ENCODE data around the gene OVCA2.

OVCA2 gene

DNA sequence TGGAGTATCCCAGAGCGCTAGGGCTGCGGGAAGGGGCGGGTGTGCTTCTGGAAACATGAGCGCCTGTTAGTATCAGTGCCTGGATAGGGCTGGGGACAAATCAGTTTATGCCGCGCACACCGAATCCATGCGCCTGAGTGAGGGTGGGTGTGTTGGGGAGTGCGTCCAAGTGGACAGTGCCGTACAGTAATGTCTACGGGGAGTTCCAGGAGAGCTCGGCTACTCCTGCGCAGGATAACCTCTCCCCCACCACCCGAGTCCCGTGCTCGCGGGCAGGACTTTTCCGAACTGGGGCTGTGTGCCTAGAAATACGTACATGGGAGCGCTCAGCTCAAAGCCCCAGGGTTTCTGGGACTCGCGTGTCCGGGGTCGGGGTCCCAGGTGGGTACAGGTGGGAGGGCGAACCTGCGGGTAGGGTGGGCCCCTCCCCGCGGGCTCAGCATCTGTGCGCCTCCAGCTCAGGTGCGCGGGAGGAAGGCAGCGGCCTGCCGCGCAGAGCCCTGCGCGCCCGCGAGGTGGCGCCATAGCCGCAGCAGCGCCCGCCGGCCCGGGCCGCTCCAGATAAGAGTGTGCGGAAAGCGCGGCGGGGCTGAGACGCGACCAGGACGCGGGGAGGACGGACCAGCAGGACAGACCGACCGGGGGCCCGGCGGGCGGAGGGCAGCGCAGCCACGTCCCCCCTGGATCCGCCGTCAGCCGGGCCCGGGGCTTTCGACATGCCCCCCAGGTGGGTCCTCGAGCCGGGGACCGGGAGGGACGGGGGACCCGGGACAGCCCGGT, 12.9 kb downstream of the OVCA2 start, which contains the start of gene HIC1:
TSS of gene HIC1 (plus strand) at position 592 of the 780 bp plus-strand sequence. CDS start 1,588 bp downstream, outside the sequence.
- DNase-seq (ENCODE audit: low read depth in 2 of 2), result peak; percentile 46 to 79

DNA sequence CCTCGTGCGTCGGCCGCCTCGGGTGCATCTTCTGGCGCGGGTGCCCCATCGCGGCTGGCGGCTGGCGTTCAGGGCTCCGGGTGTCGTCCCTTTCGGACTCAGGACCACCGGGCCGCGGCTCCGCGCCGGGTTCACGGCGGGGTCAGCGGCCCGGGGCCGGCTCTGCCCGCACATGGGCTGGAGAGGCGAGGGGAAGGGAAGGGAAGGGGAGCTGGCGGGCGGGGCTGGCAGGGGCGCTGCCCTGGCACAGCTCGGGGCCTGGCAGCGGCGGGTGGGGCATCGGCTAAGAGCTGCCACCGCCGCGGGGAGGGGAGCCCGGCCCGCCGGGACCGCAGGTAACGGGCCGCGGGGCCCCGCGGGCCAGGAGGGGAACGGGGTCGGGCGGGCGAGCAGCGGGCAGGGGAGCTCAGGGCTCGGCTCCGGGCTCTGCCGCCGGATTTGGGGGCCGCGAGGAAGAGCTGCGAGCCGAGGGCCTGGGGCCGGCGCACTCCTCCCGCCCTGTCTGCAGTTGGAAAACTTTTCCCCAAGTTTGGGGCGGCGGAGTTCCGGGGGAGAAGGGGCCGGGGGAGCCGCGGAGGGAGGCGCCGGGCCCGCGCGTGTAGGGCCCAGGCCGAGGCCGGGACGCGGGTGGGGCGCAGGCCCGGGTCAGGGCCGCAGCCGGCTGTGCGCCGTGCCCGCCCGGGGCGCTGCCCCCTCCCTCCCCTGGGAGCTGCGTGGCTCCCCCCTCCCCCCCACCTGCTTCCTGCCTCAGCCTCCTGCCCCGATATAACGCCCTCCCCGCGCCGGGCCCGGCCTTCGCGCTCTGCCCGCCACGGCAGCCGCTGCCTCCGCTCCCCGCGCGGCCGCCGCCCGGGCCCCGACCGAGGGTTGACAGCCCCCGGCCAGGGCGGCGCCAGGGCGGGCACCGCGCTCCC, 13.7 kb downstream of the OVCA2 start:
- peak in 1 of 2 donors; percentile 31 for DNase-seq (ENCODE audit: low read depth in 2 of 2)

DNA sequence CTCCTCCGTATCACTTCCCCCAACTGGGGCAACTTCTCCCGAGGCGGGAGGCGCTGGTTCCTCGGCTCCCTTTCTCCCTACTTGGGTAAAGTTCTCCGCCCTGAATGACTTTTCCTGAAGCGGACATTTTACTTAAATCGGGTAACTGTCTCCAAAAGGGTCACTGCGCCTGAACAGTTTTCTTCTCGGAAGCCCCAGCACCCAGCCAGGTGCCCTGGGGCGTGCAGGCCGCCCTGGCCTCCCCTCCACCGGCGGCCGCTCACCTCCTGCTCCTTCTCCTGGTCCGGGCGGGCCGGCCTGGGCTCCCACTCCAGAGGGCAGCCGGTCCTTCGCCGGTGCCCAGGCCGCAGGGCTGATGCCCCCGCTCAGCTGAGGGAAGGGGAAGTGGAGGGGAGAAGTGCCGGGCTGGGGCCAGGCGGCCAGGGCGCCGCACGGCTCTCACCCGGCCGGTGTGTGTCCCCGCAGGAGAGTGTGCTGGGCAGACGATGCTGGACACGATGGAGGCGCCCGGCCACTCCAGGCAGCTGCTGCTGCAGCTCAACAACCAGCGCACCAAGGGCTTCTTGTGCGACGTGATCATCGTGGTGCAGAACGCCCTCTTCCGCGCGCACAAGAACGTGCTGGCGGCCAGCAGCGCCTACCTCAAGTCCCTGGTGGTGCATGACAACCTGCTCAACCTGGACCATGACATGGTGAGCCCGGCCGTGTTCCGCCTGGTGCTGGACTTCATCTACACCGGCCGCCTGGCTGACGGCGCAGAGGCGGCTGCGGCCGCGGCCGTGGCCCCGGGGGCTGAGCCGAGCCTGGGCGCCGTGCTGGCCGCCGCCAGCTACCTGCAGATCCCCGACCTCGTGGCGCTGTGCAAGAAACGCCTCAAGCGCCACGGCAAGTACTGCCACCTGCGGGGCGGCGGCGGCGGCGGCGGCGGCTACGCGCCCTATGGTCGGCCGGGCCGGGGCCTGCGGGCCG, 14.7 kb downstream of the OVCA2 start:
- peak in 1 of 2 donors; percentile 36 for DNase-seq (ENCODE audit: low read depth in 2 of 2)

DNA sequence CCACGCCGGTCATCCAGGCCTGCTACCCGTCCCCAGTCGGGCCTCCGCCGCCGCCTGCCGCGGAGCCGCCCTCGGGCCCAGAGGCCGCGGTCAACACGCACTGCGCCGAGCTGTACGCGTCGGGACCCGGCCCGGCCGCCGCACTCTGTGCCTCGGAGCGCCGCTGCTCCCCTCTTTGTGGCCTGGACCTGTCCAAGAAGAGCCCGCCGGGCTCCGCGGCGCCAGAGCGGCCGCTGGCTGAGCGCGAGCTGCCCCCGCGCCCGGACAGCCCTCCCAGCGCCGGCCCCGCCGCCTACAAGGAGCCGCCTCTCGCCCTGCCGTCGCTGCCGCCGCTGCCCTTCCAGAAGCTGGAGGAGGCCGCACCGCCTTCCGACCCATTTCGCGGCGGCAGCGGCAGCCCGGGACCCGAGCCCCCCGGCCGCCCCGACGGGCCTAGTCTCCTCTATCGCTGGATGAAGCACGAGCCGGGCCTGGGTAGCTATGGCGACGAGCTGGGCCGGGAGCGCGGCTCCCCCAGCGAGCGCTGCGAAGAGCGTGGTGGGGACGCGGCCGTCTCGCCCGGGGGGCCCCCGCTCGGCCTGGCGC, 15.4 kb downstream of the OVCA2 start:
- no peak for DNase-seq (ENCODE audit: low read depth in 2 of 2)

DNA sequence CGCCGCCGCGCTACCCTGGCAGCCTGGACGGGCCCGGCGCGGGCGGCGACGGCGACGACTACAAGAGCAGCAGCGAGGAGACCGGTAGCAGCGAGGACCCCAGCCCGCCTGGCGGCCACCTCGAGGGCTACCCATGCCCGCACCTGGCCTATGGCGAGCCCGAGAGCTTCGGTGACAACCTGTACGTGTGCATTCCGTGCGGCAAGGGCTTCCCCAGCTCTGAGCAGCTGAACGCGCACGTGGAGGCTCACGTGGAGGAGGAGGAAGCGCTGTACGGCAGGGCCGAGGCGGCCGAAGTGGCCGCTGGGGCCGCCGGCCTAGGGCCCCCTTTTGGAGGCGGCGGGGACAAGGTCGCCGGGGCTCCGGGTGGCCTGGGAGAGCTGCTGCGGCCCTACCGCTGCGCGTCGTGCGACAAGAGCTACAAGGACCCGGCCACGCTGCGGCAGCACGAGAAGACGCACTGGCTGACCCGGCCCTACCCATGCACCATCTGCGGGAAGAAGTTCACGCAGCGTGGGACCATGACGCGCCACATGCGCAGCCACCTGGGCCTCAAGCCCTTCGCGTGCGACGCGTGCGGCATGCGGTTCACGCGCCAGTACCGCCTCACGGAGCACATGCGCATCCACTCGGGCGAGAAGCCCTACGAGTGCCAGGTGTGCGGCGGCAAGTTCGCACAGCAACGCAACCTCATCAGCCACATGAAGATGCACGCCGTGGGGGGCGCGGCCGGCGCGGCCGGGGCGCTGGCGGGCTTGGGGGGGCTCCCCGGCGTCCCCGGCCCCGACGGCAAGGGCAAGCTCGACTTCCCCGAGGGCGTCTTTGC, 16.2 kb downstream of the OVCA2 start:
- DNase-seq (ENCODE audit: low read depth in 2 of 2), result no peak

DNA sequence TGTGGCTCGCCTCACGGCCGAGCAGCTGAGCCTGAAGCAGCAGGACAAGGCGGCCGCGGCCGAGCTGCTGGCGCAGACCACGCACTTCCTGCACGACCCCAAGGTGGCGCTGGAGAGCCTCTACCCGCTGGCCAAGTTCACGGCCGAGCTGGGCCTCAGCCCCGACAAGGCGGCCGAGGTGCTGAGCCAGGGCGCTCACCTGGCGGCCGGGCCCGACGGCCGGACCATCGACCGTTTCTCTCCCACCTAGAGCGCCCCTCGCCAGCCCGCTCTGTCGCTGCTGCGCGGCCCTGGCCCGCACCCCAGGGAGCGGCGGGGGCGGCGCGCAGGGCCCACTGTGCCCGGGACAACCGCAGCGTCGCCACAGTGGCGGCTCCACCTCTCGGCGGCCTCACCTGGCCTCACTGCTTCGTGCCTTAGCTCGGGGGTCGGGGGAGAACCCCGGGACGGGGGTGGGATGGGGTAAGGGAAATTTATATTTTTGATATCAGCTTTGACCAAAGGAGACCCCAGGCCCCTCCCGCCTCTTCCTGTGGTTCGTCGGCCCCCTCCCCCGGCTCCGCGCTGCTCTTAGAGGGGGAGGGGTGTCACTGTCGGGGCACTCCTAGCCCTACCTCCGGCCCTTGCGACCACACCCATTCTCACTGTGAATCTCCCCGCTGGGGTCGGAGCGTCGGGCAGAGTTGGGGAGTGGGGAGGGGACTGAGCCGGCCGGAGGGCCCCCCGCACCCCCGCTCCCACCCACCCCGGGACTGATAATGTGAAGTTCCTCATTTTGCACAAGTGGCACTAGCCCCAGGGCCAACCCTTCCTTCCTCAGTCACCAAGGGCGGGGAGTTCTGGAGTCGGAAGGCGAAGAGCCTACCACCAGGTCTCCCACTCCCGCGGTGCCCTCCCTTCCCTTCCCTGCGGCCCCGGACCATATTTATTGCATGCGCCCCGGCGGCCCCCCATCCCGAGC, 17.0 kb downstream of the OVCA2 start:
- DNase-seq (ENCODE audit: low read depth in 2 of 2), result peak in 1 of 2 donors; percentile 70

DNA sequence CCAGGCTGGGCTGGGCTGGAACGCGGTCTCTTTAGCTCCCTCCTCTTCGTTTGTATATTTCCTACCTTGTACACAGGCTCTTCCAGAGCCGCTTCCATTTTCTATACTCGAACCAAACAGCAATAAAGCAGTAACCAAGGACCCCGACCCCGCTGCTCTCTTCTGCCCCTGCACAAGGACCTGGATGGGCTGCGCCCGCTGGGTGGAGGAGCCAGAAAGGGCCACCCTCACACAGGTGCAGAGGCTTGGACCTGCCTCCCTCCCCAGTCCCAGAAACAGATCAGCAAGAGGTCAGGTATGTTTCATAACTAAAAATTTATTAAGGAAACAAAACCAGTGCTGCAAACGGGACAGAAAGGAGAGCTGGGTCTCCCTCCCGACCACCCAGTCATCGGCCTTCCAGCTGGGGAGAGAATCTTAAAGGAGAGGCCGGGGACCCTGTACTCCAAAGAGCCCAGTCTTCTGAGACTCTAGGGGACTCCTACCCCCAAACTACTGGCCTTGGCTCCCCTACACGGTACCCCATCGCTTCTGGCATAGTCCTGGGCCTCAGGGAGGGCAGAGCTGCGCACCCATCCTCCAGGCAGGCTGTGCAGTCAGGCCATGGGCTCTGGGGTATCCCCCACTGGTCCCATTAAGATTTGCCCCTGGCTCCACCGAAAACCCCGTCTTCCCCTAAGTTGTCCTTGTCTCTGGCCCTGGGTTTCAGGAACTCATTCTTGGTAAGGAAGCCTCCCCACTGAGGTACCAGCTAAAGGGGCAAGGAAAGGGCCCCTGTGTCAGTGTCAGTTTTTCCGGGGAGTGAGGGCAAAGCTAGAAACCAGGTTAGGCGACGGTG, 17.9 kb downstream of the OVCA2 start:
- no peak for DNase-seq (ENCODE audit: low read depth in 2 of 2)

DNA sequence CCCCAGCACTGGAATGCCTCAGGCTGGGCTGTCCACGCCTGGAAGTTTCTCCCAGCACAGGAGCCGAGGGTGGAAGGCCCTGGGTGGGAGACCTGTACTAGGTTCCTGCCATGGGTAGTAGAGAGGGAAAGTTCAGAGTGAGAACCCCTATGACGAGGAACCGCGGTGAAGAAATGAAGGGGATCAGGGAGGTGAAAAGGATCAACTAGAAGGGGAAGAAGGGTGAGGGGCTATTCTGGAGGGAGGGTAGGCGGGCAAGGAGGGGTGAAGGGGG, 18.5 kb downstream of the OVCA2 start:
- DNase-seq (ENCODE audit: low read depth in 2 of 2), result no peak

DNA sequence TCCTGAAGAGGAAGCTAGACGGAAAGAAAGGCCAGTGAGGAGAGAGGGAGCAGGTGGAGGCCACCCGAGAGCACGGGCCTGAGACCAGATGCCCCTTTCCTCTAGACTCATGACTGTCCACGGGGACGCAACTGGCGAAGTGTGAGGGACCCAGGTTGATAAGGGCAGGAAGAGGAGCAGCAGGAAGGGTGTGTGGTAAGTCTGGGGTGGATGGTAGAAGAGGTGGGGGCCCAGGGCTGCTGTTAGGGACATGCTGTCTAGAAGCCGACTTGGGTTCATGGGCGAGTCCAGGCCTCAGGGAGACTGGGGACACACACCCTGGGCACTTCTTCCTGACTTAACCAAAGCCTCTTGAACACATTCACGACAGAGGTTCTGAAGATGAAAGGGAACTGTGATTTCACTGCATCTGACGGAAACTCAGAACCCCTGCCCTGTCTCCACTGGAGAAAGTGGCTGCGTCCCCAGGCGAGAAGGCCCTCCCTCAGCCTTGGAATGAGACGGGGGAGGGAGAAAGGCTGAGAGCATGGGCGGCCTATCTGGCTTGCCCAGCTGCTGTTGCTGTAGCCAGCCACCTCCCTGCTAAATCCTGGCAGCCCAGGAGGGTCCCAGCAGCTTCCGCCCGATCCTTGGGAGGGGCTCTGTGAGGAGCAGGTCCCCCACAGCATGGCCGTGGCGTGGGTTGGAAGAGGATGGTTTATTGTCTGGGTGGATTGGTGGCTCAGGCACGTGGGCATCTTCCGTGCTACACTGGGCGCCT, 19.0 kb downstream of the OVCA2 start:
- no peak for DNase-seq (ENCODE audit: low read depth in 2 of 2)

DNA sequence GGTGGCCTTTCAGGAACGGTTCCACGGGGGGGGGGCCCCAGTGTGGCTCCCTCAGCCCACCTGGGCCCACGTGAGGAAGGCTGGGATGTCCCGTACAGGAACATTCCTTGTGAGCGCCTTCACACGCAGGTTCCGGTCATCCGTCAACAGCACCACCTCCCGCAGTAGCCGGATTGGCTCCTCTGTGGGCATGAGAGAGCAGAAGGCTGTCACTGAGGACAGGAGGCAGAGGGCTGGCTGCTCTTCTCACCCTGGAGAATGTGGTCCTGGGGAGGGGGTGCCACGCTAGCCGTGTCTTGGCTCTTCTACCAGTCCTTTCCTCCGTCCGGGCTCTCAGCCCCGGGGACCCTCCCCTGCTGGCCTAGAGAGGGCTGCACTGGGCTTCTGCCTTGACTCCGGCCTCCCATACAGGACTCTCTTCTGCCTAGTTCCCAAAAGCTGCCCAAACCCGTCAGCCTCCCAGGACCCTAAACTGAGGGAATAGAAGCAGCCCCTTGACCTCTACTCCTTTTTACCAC, 19.7 kb downstream of the OVCA2 start:
- no peak for DNase-seq (ENCODE audit: low read depth in 2 of 2)

DNA sequence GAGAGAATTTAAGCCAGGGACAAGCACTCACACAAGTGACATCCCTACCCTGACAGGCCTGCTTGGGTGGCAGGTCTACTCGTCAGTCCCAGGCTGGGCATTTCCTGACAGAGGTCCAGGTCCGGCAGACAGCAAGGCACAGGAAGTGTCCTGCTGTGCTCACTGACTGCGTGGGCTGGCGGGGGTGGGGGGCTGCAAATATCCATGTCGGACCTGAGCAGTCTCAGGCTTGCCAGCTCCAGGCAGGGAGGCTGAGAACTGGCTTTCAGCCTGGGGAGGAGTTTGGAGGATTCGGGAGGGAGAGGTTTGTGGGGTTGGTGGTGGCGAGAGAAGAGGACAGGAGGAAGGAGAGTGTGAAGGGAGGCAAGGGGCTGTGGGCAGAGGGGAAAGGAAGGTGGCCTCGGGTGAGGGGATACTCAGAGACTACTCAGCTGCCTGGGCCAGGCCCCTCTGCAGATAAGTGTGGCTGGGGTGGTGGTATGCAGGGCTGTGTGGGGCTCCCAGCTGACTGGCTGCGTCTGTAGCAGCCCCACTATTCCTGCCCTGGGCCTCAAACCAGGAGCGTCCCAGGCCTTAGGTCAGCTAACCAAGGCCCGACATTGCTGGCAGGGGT, 20.9 kb downstream of the OVCA2 start:
- no peak for DNase-seq (ENCODE audit: low read depth in 2 of 2)

DNA sequence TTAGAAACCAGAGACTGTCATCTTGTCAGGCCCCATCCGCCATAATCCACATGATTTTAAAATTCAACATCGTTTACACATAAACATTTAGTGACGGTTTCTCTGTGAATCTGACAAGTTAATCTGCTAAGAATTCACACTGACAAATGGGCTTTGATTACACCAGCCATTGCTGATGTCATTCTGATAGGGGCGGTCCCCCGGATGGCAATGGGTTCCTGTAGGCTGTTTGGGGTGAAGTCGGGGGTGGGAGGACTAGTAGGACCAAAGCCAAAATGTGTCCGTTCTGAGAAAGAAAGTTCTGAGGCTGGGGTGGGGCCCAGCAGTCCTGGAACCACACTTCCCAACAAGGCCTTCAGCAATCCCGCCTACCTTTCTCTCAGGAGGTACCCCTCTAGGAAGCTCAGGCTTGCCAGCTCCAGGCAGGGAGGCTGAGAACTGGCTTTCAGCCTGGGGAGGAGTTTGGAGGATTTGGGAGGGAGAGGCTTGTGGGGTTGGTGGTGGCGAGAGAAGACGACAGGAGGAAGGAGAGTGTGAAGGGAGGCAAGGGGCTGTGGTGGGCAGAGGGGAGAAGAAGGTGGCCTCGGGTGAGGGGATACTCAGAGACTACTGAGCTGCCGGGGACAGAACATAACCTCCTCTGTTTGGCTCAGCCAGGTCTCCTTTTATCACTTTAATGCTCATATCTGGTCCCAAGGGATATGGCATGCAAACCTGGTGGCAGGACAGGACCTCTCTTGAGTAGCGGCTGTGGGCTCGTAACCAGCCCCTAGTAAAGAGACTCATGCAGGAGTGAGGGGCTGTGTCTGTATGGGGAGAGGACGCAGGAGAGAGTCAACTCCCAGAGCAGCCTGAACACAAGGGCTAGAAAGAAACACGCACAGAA, 21.7 kb downstream of the OVCA2 start:
- DNase-seq (ENCODE audit: low read depth in 2 of 2), result no peak

DNA sequence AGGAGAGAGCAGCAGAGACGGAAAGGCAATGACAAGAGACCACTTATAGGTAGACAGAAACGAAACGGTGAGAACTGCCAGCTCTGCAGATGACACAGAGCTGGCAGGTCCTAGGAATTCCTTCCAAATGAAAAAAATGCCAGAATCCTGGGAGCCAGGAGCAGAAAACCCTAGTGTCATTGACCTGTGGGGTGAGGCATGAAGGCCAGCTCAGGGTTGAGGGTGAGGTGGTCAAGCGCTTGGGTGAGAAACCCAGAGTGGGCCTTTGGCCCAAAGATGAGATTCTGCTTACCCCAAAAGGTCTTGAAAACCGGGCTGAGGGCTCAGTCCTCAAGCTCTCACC, 22.3 kb downstream of the OVCA2 start:
- no peak for DNase-seq (ENCODE audit: low read depth in 2 of 2)

DNA sequence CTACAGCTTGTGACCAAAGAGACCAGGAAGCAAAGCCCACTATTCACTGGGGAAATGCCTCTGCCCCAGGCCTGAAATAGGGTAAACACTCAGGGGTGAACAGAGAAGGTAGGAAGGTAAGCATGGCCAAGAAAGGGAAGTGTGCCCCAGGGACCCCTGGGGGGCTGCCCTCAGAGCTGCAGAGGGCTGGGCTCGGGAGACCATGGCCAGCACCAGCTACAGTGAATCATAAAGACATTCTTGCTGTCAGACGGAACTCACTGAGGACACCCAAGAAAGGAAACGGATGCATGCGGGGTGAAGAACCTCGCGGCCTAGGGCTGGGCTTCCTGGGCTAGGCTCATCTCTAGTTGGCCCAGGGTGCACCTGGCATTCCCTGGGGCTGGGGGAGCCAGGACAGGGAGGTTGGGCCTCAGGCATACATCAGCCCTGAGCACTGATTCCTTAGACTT, 22.7 kb downstream of the OVCA2 start:
- no peak for DNase-seq (ENCODE audit: low read depth in 2 of 2)

DNA sequence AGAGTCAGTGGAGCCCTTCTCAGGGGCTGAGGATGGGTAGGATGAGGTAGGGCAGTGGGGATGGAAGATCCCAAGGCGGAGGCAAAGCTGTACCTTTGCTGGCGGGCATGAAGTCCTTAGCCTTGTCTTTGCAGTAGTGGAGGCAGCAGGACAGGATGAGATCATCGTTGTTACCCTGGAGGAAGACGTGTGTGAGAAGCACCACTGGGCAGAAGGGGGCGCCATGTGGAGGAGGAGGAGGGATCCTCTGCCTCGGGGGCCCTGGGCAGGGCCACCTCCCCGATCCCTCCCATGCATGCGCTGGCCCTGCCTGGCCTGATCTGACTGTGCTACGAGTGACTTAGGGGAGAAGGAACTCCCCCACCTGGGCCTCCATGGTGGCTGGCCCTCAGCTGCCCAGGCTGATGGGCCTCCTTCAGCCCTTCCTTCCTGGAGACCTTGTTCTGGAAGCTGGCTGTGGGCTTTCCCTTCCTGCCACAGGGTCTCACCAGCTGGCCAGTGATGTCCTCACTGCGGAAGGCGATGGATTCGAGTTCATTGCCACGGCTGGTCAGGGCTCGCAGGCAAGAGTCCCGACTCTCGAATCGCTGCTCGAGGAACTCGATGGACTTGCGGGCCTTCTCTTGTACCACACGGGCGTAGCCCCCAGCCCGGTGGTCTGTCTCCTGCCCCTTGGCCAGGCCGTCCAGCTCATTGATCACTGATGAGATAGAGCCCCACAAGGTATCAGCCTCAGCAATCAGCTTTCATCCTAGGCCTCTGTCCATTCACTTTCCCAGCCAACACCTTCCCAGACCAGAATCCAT, 23.4 kb downstream of the OVCA2 start:
- peak; percentile 63 to 76 for DNase-seq (ENCODE audit: low read depth in 2 of 2)
